CD14-positive monocyte (primary cell): ENCODE results near the gene CEND1. TPM values are rescaled to one million over a fixed set of nuclear protein-coding genes. Genes with fewer than 3 reads are reported as not detected.

Experiments used
- DNase-seq, 3 donors: peaks; one replicate each; pipeline ENCODE4 v3.0.0-alpha.2; 2011 to 2022
- H2AFZ ChIP-seq: 2 replicates; pipeline ENCODE4 v1.6.0; 2012; ENCODE audit warnings: mild to moderate bottlenecking, low read depth, low read length, inconsistent platforms; ENCODE audit not compliant: insufficient read depth, poor library complexity, severe bottlenecking
- H3K27ac ChIP-seq, 2 donors: 1 replicate in 1 of 2; 2 replicates in 1 of 2; pipeline ENCODE4 v1.5.1; 2012 to 2013; ENCODE audit warnings: low read length in 2 of 2, control low read depth in 1 of 2, inconsistent platforms in 1 of 2, low read depth in 1 of 2, mild to moderate bottlenecking in 1 of 2
- H3K27me3 ChIP-seq, 2 donors: one replicate each; pipeline versions ENCODE4 v1.6.0 to v1.6.1; 2011 to 2013; ENCODE audit warnings: low read length in 2 of 2; ENCODE audit not compliant: control insufficient read depth in 2 of 2, insufficient read depth in 2 of 2
- H3K36me3 ChIP-seq, 2 donors: replicated peaks in 1 of 2; 1 replicate in 1 of 2; 2 replicates in 1 of 2; pipeline versions ENCODE4 v1.5.1 to v1.6.1; 2012 to 2013; ENCODE audit warnings: low read length in 2 of 2, control low read depth in 1 of 2, inconsistent platforms in 1 of 2, mild to moderate bottlenecking in 1 of 2; ENCODE audit not compliant: insufficient read depth in 2 of 2, control insufficient read depth in 1 of 2
- H3K4me1 ChIP-seq, 2 donors: 1 replicate in 1 of 2; 2 replicates in 1 of 2; pipeline versions ENCODE4 v1.5.1 to v1.6.1; 2012 to 2013; ENCODE audit warnings: low read length in 2 of 2, control low read depth in 1 of 2, inconsistent platforms in 1 of 2, mild to moderate bottlenecking in 1 of 2, moderate library complexity in 1 of 2; ENCODE audit not compliant: insufficient read depth in 2 of 2, control insufficient read depth in 1 of 2
- H3K4me2 ChIP-seq: replicated peaks from 2 replicates; pipeline ENCODE3; 2012; ENCODE audit warnings: low read length, moderate library complexity, mild to moderate bottlenecking; ENCODE audit not compliant: poor library complexity, severe bottlenecking; ENCODE audit errors: extremely low read depth
- H3K4me3 ChIP-seq, 3 experiments: fragments of 200-600 bp in 1 of 3; sonication (generic) in 1 of 3; replicated peaks in 1 of 3; 1 replicate in 2 of 3; 2 replicates in 1 of 3; pipeline ENCODE4 v1.5.1; 2011 to 2013; ENCODE audit warnings: low read length in 3 of 3, mild to moderate bottlenecking in 3 of 3, control low read depth in 2 of 3, low read depth in 2 of 3, inconsistent platforms in 1 of 3, moderate library complexity in 1 of 3
- H3K79me2 ChIP-seq: 2 replicates; pipeline ENCODE4 v1.6.0; 2012; ENCODE audit warnings: mild to moderate bottlenecking, control low read depth, inconsistent platforms, low read length, moderate library complexity; ENCODE audit not compliant: insufficient read depth
- H3K9ac ChIP-seq: 2 replicates; pipeline ENCODE4 v1.6.0; 2017; ENCODE audit warnings: low read length, mild to moderate bottlenecking; ENCODE audit not compliant: insufficient read depth, poor library complexity, severe bottlenecking
- H3K9me3 ChIP-seq, 2 donors: replicated peaks in 1 of 2; 1 replicate in 1 of 2; 2 replicates in 1 of 2; pipeline versions ENCODE4 v1.5.1 to v1.6.1; 2012 to 2013; ENCODE audit warnings: low read length in 2 of 2, control low read depth in 1 of 2; ENCODE audit not compliant: control insufficient read depth in 1 of 2, insufficient read depth in 1 of 2
- H4K20me1 ChIP-seq: 2 replicates; pipeline ENCODE4 v1.6.0; 2012; ENCODE audit warnings: mild to moderate bottlenecking, low read length, control low read depth, moderate library complexity; ENCODE audit not compliant: insufficient read depth
- H3K27ac Mint-ChIP-seq, 7 donors: one replicate each; pipeline ENCODE4 v1.8.0; 2020; ENCODE audit warnings: mild to moderate bottlenecking in 7 of 7, mixed read lengths in 7 of 7, moderate library complexity in 6 of 7, inconsistent platforms in 2 of 7
- H3K27me3 Mint-ChIP-seq, 3 donors: one replicate each; pipeline ENCODE4 v1.8.0; 2021 to 2022; ENCODE audit warnings: low read depth in 3 of 3, mild to moderate bottlenecking in 3 of 3, mixed read lengths in 3 of 3, moderate library complexity in 3 of 3, inconsistent platforms in 1 of 3
- H3K36me3 Mint-ChIP-seq, 2 donors: one replicate each; pipeline ENCODE4 v1.8.0; 2020; ENCODE audit warnings: mixed read lengths in 2 of 2, inconsistent platforms in 1 of 2, mild to moderate bottlenecking in 1 of 2
- H3K4me1 Mint-ChIP-seq: one replicate; pipeline ENCODE4 v1.8.0; 2020; ENCODE audit warnings: mild to moderate bottlenecking, mixed read lengths
- H3K4me3 Mint-ChIP-seq, 2 donors: one replicate each; pipeline ENCODE4 v1.8.0; 2020; ENCODE audit warnings: mild to moderate bottlenecking in 2 of 2, mixed read lengths in 2 of 2, moderate library complexity in 1 of 2
- H3K9me3 Mint-ChIP-seq, 7 donors: one replicate each; pipeline ENCODE4 v1.8.0; 2020 to 2022; ENCODE audit warnings: mixed read lengths in 7 of 7, mild to moderate bottlenecking in 6 of 7, moderate library complexity in 6 of 7, inconsistent platforms in 2 of 7
- CTCF ChIP-seq: fragments of 200-600 bp; IDR thresholded peaks from one replicate; pipeline ENCODE4 v1.8.0; 2022; ENCODE audit warnings: antibody characterized with exemption, mild to moderate bottlenecking
- WGBS: methylation state at CpG from one replicate; pipeline ENCODE4 v1.1.5; 2013; ENCODE audit warnings: missing lambda C conversion rate; ENCODE audit not compliant: insufficient coverage; 5-methylcytosine and 5-hydroxymethylcytosine counted together
- intact Hi-C, 2 donors: fragments of 100-400 bp; cut with micrococcal nuclease; formaldehyde crosslinking; loops; one replicate each; pipeline versions ENCODE4 v1.15.0 to v1.15.1; 2023
- polyA plus RNA-seq, 3 donors: library from polyadenylated mRNA; depleted of rRNA in 1 of 3; unstranded in 2 of 3; stranded (reverse) in 1 of 3; fragments of 300-500 nt in 2 of 3; fragments of >200 nt in 1 of 3; fragmentation: Illumina TruSeq in 2 of 3; gene quantifications; 1 replicate in 2 of 3; 2 replicates in 1 of 3; pipeline ENCODE4 v1.2.3, GENCODE V29; 2012 to 2021

Gene CEND1
- polyA plus RNA-seq, 3 donors: not detected

- Mint-ChIP-seq H3K27ac (peak overlapping the region in 5 of 7 donors; percentile 49 to 80 (median 55)), H3K4me3 (no peak overlapping the region), H3K4me1 (peaks cover 9% of the 10 kb centered on the region), H3K9me3 (peaks cover 0 to 3% (median 0%) of the 10 kb centered on the region in 7 donors), H3K27me3 (no peaks in the 10 kb centered on the region), H3K36me3 (peaks cover 66 to 82% of the 10 kb centered on the region in 2 donors)
- Histone ChIP-seq H3K9ac (no peak overlapping the region), H3K79me2 (peaks cover 33% of the 10 kb centered on the region), H3K4me2 (no peak overlapping the region), H3K36me3 (peaks cover 68 to 97% of the 10 kb centered on the region in 2 donors), H4K20me1 (peaks cover 99% of the 10 kb centered on the region), H3K9me3 (no peaks in the 10 kb centered on the region), H3K27me3 (no peaks in the 10 kb centered on the region), H2AFZ (no peak overlapping the region), H3K4me1 (no peaks in the 10 kb centered on the region), H3K4me3 (no peak overlapping the region), H3K27ac (peak overlapping the region; percentile 1 to 53)
- peak in 2 of 3 donors; percentile 30 to 33 for DNase-seq
- intact Hi-C loops: no loop called here
- WGBS: 13% methylated on average over 5 of the region's 10 CpGs
- peak; percentile 39 for TF ChIP-seq CTCF
These were observed 27.3 kb downstream of the CEND1 start for GRCh38 chr11:762421-763072.

GRCh38 chr11:761526-762108 lies 28.3 kb downstream of the CEND1 start:
- Mint-ChIP-seq H3K9me3 (peaks cover 0 to 3% (median 0%) of the 10 kb centered on the region in 7 donors), H3K4me3 (no peak overlapping the region)
- H3K36me3 ChIP-seq: peaks cover 77 to 97% of the 10 kb centered on the region in 2 donors

More at GRCh38 chr11:761526-762108, 28.3 kb downstream of the CEND1 start:
- H3K4me1 Mint-ChIP-seq: peaks cover 6% of the 10 kb centered on the region
- no peak overlapping the region for H3K4me2 ChIP-seq
- peak overlapping the region in 1 of 2 donors; percentile 20 for H3K27ac ChIP-seq
- no peak overlapping the region for H2AFZ ChIP-seq
- H3K4me1 ChIP-seq: no peaks in the 10 kb centered on the region
- H3K27ac Mint-ChIP-seq: peak overlapping the region in 4 of 7 donors; percentile 13 to 61 (median 51)
- no peak overlapping the region for H3K9ac ChIP-seq
- no peak for TF ChIP-seq CTCF
- no peaks in the 10 kb centered on the region for H3K9me3 ChIP-seq
- H3K27me3 ChIP-seq: no peaks in the 10 kb centered on the region
- no peak for DNase-seq
- peaks cover 73 to 91% of the 10 kb centered on the region in 2 donors for H3K36me3 Mint-ChIP-seq
- WGBS: 100% methylated on average over 2 of the region's 8 CpGs
- peaks cover 99% of the 10 kb centered on the region for H4K20me1 ChIP-seq
- H3K27me3 Mint-ChIP-seq: no peaks in the 10 kb centered on the region
- H3K79me2 ChIP-seq: peaks cover 42% of the 10 kb centered on the region
- intact Hi-C loops: no loop called here
- H3K4me3 ChIP-seq: no peak overlapping the region
